Measurements from ENCODE around the gene LLGL1. TPM values are rescaled to one million over a fixed set of nuclear protein-coding genes. Genes with fewer than 3 reads are reported as not detected.

Gene LLGL1
- total RNA-seq, 1 experiment from 2014 or later: 30.2 TPM

DNA sequence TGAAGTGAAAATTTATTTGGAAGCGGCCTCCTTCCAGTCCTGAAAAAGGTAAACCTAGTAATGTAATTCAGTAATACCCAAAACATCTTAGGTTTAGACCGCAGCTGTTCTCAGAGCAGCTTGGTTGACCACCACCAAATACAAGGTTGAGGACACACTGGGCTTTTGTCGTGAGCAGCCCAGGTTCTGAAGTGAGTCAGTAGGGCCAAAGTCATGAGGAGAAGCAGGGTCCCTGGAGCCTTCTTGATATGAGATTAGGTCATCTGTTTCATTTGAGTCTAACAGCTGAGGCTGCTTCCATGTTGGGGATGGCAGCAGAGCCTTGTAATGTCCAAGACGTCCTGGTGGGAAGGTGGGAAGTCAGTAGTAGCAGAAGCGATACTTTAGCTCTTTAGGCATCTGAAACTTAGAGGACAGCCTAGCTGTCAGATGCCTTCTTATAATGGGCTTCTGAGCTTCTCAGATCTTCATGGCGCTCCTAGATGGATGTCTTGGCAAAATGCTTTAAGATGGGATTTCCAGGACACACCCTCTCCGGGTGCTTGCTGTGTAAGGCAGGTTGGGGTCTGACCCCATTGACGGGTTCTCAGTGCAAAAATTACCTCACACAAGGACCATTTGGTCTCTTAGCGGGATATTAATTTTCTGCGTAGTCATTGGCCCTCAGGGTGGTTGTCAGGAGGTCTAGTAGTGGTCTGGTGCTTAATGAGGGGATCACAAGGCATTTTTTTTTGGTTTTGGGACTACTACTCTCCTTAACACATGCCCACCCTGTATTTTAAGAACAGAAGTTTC, 39.4 kb upstream of the LLGL1 start:
- ChIA-PET POLR2A (ENCODE audit: low non-redundant PET) (no interaction called here), CTCF (no interaction called here)
- Histone ChIP-seq H3K4me1 (ENCODE audit: insufficient read depth, low read length, poor library complexity, severe bottlenecking) (peaks cover 30% of the 10 kb centered on the region), H3K27me3 (replicated peaks; ENCODE audit: insufficient read depth, low read depth, low read length, poor library complexity) (no peaks in the 10 kb centered on the region), H3K36me3 (ENCODE audit: insufficient read depth, low read length, poor library complexity, severe bottlenecking) (peaks cover 14% of the 10 kb centered on the region), H3K4me3 (ENCODE audit: low read depth, low read length, poor library complexity, severe bottlenecking) (peak overlapping the region; percentile 92), H3K27ac (ENCODE audit: low read depth, low read length, poor library complexity, severe bottlenecking) (peak overlapping the region; percentile 98), H3K9me3 (ENCODE audit: low read depth, low read length, poor library complexity, severe bottlenecking) (no peaks in the 10 kb centered on the region)
- no peak for DNase-seq (ENCODE audit: low spot score)
- intact Hi-C loops (cut with micrococcal nuclease; ENCODE audit: unreplicated experiment): loop anchor here (2.0 kb wide), 1 partner anchor 31 kb away; no protein-coding TSS in a partner anchor
- no peak for TF ChIP-seq EZH2 (IDR thresholded peaks at IDR 0.05; ENCODE audit: borderline replicate concordance, low read depth, low read length, poor library complexity, severe bottlenecking)
- TF ChIP-seq, protein P1, sequence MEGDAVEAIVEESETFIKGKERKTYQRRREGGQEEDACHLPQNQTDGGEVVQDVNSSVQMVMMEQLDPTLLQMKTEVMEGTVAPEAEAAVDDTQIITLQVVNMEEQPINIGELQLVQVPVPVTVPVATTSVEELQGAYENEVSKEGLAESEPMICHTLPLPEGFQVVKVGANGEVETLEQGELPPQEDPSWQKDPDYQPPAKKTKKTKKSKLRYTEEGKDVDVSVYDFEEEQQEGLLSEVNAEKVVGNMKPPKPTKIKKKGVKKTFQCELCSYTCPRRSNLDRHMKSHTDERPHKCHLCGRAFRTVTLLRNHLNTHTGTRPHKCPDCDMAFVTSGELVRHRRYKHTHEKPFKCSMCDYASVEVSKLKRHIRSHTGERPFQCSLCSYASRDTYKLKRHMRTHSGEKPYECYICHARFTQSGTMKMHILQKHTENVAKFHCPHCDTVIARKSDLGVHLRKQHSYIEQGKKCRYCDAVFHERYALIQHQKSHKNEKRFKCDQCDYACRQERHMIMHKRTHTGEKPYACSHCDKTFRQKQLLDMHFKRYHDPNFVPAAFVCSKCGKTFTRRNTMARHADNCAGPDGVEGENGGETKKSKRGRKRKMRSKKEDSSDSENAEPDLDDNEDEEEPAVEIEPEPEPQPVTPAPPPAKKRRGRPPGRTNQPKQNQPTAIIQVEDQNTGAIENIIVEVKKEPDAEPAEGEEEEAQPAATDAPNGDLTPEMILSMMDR (conservative IDR thresholded peaks at IDR 0.05; ENCODE audit: low read depth, low read length): no peak
- no TSS peak for BruUV-seq (replicated peaks)

DNA sequence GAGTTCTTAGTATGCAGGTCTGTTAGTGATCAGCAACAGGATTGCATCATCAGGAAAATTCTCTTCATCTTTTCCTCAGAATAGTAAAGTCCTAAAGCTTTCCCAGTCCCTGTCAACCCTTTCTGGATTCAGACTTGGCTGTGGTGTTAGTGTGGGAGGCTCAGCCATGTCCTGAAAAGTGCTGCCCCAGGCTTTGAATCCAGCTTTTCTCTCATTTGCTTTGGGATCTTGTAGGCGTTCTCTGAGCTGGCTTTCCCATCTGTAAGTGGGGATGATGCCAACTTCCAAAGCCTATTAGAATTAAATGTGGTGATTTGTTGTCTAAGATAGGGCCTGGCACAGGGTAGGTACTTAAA, 38.8 kb upstream of the LLGL1 start:
- H3K36me3 ChIP-seq (ENCODE audit: insufficient read depth, low read length, poor library complexity, severe bottlenecking): peaks cover 14% of the 10 kb centered on the region
- peaks cover 30% of the 10 kb centered on the region for H3K4me1 ChIP-seq (ENCODE audit: insufficient read depth, low read length, poor library complexity, severe bottlenecking)
- H3K27ac ChIP-seq (ENCODE audit: low read depth, low read length, poor library complexity, severe bottlenecking): peak overlapping the region; percentile 98
- TF ChIP-seq, protein P1 (conservative IDR thresholded peaks at IDR 0.05; ENCODE audit: low read depth, low read length): no peak
- TF ChIP-seq EZH2 (IDR thresholded peaks at IDR 0.05; ENCODE audit: borderline replicate concordance, low read depth, low read length, poor library complexity, severe bottlenecking): no peak
- H3K27me3 ChIP-seq (replicated peaks; ENCODE audit: insufficient read depth, low read depth, low read length, poor library complexity): no peaks in the 10 kb centered on the region
- intact Hi-C loops (cut with micrococcal nuclease; ENCODE audit: unreplicated experiment): no loop called here
- ChIA-PET POLR2A (ENCODE audit: low non-redundant PET) (no interaction called here), CTCF (no interaction called here)
- H3K4me3 ChIP-seq (ENCODE audit: low read depth, low read length, poor library complexity, severe bottlenecking): peak overlapping the region; percentile 92
- DNase-seq (ENCODE audit: low spot score): no peak
- no TSS peak for BruUV-seq (replicated peaks)
- H3K9me3 ChIP-seq (ENCODE audit: low read depth, low read length, poor library complexity, severe bottlenecking): no peaks in the 10 kb centered on the region

DNA sequence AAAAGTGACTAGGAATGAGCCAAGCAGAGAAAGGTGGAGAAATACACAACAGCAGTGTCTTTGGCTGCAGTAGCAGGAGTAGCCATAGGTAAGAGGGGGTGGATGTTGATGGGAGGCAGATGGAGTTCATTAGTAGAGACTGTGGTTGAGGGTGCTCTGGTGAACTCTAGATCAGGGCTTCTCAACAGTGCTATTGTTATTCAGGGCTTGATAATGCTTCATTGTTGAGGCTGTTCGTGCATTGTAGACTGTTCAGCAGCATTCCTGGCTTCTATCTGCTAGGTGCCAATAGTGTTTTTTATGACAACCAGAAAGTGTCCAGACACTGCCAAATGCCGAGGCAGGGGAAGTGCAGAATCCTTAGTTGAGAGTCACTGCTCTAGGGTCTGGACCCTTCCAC, 38.2 kb upstream of the LLGL1 start:
- POLR2A ChIA-PET (ENCODE audit: low non-redundant PET): no interaction called here

More for the DNA sequence above, 38.2 kb upstream of the LLGL1 start:
- H3K9me3 ChIP-seq (ENCODE audit: low read depth, low read length, poor library complexity, severe bottlenecking): no peaks in the 10 kb centered on the region
- H3K27ac ChIP-seq (ENCODE audit: low read depth, low read length, poor library complexity, severe bottlenecking): peak overlapping the region; percentile 98
- peaks cover 14% of the 10 kb centered on the region for H3K36me3 ChIP-seq (ENCODE audit: insufficient read depth, low read length, poor library complexity, severe bottlenecking)
- H3K4me1 ChIP-seq (ENCODE audit: insufficient read depth, low read length, poor library complexity, severe bottlenecking): peaks cover 27% of the 10 kb centered on the region
- TF ChIP-seq, protein P1 (conservative IDR thresholded peaks at IDR 0.05; ENCODE audit: low read depth, low read length): no peak
- no peak for TF ChIP-seq EZH2 (IDR thresholded peaks at IDR 0.05; ENCODE audit: borderline replicate concordance, low read depth, low read length, poor library complexity, severe bottlenecking)
- no peaks in the 10 kb centered on the region for H3K27me3 ChIP-seq (replicated peaks; ENCODE audit: insufficient read depth, low read depth, low read length, poor library complexity)
- BruUV-seq (replicated peaks): no TSS peak
- intact Hi-C loops (cut with micrococcal nuclease; ENCODE audit: unreplicated experiment): no loop called here
- DNase-seq (ENCODE audit: low spot score): no peak
- H3K4me3 ChIP-seq (ENCODE audit: low read depth, low read length, poor library complexity, severe bottlenecking): peak overlapping the region; percentile 92
- CTCF ChIA-PET: no interaction called here
